NOMO-1 treated with DMSO at 0.1 percent for 48 hours (cell line): ENCODE measurements around the gene TOM1L1.

ENCODE experiments used
- DNase-seq: peaks from one replicate; lab custom pipeline; 2025; ENCODE audit not compliant: unreplicated experiment; lab: John Stamatoyannopoulos, UW

The TOM1L1 gene

GRCh38 chr17:54892360-54892759 is 8.3 kb upstream of the TOM1L1 start:
- no peak for DNase-seq

- no peak for DNase-seq
These were observed 2.1 kb upstream of the TOM1L1 start for GRCh38 chr17:54898576-54898975.

DNA sequence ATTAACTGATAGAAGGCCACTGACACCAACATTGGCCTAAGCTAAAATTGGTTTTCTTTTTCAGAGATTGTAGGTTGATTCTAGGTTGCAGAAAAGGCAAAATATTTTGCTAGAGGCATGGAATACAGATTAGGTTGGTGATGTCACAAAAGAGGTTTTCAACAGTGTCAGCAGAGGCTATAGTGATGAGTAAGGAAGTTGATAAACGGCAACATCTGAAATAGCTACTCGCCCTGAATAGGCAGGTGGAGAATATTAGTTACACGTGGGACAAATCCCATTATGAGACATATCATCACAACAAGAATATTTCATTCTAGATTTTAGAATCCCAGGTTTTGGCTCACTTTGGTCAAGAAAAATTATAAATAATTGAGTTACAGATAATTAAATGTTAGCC is 1.5 kb upstream of the TOM1L1 start:
- DNase-seq = no peak

DNA sequence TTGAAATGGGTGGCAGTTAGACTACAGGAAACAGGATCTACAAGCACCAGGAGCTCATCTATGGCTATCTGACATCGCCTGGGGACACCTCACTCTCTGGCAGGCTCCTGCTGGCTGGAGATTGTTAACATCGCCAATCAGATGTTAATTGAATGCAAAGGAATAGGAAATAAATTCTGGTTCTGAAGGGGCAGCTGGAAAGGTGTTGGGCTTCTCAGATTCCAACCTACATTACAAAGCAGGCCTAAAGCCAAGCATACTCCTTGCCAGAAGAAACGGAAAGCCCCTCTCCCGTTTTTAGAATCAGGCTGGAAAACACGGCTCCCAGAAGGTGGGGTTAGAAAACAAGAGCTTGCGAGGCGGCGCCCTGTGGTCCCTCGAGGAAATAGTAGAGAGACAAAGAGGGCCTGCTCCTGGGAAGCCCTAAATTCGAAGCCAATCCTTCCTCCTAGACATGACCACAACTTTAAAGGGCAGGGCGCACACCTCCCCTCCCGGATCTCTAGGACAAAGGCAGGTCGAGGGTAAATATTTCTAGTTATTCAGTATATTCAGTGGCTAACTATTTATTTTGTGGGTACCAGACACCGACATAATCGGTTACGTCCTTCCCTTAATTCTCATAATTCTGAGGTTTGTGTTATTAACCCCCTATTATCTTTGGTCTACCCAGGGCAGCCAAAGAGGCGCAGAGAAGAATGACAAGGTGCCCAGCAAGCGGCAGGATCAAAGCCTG is 763 bp upstream of the TOM1L1 start:
- DNase-seq = no peak

GRCh38 chr17:54901230-54901822 is 674 bp downstream of the TOM1L1 start:
- no peak for DNase-seq

- DNase-seq = no peak
These were observed 1.4 kb downstream of the TOM1L1 start for GRCh38 chr17:54902017-54902416.

DNA sequence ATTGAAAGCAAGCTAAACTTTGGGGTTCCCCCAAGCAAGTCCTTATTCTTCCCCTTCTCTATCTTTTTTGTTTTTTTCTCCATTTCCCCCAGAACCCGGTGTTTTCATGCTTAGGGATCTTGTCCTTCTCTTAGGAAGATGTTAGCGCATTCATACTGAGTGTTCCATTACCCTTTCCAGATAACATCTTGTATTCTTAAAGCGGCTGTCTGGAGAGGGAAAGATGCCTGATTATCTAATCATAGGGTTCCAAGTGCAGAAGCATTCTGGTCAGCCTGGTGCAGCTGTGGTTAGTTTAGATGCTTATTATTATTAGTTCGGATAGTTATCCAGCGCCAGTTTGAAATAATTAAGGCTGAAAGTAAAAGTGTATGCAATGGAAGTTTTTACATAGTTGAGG is 2.0 kb downstream of the TOM1L1 start:
- DNase-seq = no peak

GRCh38 chr17:54903375-54903774 is 2.7 kb downstream of the TOM1L1 start:
- no peak for DNase-seq

GRCh38 chr17:54906683-54907082 is 6.0 kb downstream of the TOM1L1 start:
- no peak for DNase-seq

DNA sequence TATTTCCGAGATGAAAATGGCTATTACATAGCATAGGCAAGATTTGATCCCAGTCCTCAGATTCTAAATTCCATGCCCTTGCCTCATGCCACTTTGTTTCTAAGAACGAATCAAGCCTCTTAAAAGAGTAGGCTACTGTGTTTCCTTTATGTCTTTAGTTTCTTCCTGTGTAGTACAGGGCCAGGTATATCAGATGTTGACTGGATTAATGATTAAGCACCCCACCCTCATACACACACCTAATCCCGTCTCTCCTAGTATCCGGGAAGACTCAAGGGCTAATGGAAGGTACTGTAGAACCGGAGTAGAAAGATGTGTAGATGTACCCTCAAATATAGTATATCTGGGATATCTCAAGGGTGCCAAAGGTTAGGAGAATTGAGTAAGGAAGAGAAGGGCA is 6.7 kb downstream of the TOM1L1 start:
- DNase-seq = no peak

GRCh38 chr17:54909766-54910165 is 9.1 kb downstream of the TOM1L1 start:
- no peak for DNase-seq

GRCh38 chr17:54916721-54917120 is 16.1 kb downstream of the TOM1L1 start:
- no peak for DNase-seq

DNA sequence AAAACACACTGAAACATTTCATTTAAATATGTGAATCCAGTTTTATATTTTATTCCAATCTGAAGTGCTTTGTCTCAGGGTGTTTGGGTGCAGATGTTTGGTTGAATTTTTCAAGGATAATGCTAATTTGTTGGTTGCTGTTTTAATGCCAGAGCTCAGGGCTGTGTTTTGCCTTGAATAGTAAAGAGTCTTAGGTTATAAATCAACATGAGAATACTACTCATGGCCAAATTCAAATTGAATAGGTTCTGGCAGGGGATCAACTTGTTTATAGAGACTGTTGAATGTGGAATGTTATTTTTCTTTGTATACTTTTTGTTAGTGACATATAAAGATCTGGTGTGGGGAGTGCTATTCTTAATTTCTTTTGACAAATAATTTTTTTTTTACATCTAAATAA is 18.8 kb downstream of the TOM1L1 start:
- no peak for DNase-seq

DNA sequence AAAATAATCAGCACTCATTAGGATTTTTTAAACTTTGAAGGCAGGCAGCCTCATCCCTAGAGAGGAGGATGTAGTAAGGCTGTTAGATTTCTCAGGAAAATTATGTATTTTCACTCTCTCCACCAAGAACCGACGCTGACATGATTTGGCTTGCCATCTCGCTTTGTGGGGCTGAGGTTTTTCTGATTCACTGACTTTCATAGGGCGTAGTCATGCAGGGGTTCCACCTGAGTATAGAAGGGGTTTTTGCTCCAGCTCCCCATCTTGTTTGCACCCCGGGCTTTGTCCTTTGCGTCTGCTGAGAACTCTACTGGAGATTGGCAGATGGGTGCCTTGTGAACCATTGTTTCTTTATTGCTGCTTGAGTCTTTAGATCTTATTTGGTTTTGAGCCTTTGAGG is 20.2 kb downstream of the TOM1L1 start:
- no peak for DNase-seq

GRCh38 chr17:54924405-54924804 is 23.8 kb downstream of the TOM1L1 start:
- no peak for DNase-seq

DNA sequence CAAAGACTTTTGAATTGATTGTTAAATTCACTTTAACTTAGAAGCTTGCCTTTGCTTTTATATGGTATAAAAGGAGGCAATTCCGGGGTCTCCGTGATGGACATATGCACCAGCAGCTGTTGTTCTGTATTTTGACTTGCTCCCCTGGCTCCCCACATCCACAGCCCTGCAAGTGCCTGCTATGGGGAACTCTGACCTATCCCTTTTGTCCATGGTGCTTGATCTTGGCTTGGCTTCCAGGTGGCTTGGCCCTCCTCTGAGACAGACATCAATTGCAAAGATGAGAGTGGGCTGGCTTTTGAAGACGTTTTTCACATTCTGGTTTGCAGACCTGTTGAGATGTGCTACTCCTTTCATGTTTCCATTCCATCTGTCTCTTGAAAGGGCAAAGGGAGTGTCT is 26.9 kb downstream of the TOM1L1 start:
- DNase-seq = no peak

DNA sequence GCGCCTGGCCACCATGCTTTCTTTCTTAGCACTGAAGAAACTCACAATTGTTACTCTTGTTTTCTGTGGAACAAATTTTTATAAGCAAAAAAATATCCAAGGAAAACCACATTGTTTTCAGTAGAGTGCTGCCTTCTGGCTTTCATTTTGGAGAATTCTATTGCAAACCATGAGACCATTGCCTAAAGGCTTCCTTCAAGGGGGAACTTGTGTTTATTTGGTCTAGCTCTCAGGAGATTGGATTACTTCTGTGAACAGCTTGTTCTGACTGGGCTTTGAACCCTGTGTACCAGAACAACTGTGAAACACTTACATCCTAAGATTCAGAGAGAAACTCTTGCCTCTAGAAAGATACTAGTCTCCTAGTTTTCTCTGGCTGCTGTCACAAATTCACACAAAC is 32.1 kb downstream of the TOM1L1 start:
- DNase-seq = no peak

DNA sequence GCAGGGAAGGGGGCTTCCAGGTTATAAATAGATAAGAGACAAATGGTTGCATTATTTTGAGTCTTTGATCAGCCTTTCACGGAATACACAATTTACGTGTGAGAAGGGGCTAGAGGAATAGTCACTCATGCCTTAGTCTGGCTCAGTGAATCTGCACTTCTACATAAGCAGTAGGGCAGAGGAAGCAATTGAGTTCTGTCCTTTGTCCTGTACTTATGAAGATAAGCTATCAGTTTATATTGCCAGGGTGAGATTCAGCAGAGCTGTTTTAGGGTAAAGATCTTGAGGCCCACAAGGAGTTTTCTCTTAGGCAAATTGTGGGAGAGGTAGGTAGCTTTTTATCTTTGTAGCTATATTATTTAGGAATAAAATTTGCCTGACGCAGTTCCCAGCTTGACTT is 33.3 kb downstream of the TOM1L1 start:
- no peak for DNase-seq

- no peak for DNase-seq
These were observed 34.8 kb downstream of the TOM1L1 start for GRCh38 chr17:54935471-54935870.

DNA sequence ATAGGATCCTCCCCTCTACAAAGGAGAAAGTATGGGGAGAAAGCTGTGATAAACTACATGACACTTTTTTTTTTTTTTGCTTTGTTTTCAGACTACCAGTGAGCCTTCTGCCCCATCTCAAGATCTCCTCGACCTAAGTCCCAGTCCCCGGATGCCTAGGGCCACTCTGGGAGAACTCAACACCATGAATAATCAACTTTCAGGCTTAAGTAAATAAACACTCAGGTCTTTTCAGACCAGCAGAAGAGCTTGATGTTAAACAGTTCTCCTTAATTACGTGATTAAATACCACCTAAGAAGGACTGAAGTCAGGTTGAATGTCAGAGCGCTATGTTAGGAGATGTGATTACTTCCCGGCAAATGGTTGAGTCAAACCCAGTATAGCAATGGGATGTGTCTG is 36.4 kb downstream of the TOM1L1 start:
- no peak for DNase-seq

DNA sequence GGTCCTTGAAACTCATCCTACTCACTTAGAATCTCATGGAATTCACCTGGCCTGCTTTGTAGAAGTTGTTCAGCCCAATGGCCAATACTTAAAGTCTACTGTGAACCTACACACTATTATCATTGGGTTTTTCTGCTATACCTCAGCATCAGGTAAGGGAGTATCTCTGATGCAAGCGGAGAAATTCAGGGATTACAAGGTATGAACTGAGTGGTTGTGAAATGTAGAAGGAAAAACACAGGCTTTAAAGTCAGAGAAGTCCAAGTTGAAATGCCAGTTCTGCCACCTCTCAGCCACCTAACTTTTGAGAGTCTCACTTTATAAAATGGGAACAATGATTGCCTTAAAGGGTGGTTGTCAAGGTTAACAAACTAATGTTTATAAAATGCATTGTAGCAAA is 36.8 kb downstream of the TOM1L1 start:
- no peak for DNase-seq

- no peak for DNase-seq
These were observed 40.6 kb downstream of the TOM1L1 start for GRCh38 chr17:54941285-54941684.

DNA sequence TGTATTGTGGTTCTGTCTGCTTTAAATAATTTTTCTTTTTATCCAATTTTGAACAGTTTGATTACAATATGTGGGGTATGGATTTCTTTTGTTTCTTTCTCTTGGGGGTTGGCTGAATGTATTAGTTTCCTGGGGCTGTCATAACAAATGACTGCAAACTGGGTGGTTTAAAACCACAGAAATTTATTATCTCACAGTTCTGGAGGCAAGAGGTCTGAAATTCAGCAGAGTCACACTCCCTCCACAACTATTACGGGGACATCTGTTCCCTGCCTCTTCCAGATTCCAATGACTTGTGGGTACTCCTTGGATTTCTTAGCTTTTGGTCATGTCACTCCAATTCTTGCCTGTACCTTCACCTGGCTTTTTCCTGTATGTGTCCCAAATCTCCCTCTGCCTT is 44.1 kb downstream of the TOM1L1 start:
- DNase-seq = no peak
